Endothelial cell of hepatic sinusoid (primary cell): ENCODE measurements around the gene UBE2A.

ENCODE experiments used
- in situ Hi-C: cut with HindIII; loops from 2 replicates; pipeline ENCODE4 v1.10.0; 2017; ENCODE audit warnings: low sequenced_read_pairs

UBE2A gene

DNA sequence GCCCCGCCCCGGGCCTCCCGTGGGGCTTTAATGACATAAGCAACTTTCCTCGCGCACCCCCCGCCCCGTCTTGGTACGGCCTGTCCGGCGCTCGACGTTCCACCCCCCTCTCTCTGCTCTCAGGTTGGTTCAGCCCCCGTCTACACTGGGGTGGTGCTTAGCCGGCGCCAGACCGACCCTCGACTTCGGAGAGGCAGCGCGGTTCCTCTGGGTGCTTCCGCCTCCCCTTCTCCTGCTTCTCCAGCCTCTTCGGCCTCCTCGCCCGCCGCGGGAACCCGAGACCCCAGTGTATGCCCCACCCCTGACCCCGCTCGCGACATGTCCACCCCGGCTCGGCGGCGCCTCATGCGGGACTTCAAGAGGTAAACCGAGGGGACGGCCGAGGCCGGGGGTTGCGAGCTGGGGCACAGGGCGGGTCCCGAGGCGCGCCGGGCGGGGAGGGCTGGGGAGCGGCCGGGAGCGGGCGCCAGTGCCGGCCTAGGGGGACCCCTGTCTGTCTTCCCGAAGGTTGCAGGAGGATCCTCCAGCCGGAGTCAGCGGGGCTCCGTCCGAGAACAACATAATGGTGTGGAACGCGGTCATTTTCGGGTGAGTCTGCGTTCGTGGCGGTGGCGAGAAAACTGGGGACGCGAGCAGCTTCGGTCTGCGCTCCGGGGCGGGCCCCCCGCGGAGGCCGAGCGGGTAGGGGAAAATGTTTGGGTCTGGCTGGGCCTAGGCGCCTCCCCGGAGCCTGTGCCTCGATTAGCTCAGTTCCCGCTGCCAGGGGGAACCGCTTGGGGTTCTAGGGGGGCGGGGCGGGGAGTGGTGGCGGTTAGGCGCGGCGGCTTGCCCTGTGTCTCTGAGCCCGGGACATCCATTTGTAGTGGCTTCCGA is at the start of gene UBE2A:
UBE2A (plus strand) TSS at position 170 of the 873 bp plus-strand sequence; CDS start at position 319, 149 bp downstream.
- in situ Hi-C loops, result no loop called here

- in situ Hi-C loops, result no loop called here
Observed at GRCh38 chrX:119529345-119530276, 44.8 kb upstream of the UBE2A start.

DNA sequence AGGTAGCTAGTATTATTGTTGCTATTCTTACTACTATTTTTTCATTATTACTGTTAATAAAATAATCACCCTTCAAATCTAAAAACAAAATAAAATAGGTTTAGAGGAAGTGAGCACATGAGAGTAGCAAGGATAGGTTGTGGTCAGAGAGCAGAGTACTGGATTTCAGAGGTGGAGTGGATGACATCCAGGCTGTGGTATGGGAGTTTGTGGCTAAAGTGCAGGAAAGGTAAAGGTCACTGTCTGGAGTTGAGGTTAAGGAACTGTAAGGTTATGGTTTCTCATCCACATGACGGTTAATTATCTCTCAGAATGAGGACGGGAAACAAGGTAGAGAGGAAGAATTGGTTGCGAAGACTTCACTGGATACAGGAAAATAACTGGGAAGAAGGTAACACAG is 36.9 kb upstream of the UBE2A start:
- in situ Hi-C loops, result no loop called here

DNA sequence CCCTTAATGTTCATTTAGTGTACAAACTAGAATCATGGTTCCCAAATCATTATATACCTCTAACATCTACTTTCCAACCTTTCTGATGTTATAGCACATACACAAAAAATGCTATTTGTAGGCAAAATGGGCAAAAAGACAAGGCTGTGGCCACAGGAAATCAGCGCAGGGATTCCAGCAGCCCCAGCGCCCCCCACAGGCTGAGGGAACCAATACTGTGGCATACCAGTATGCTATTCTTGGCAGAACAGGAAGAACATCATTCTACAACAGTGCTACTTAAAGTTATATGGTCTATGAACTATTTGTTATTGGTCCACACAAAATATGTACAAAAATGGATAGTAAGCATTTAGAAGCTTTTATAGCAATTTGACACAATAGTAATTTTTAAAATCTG is 34.5 kb upstream of the UBE2A start:
- in situ Hi-C loops, result no loop called here

- in situ Hi-C loops, result no loop called here
Observed at GRCh38 chrX:119541188-119541587, 33.2 kb upstream of the UBE2A start.

GRCh38 chrX:119549327-119550016 is 24.9 kb upstream of the UBE2A start:
- in situ Hi-C loops, result no loop called here

- in situ Hi-C loops, result no loop called here
Observed at GRCh38 chrX:119552508-119552907, 21.9 kb upstream of the UBE2A start.

DNA sequence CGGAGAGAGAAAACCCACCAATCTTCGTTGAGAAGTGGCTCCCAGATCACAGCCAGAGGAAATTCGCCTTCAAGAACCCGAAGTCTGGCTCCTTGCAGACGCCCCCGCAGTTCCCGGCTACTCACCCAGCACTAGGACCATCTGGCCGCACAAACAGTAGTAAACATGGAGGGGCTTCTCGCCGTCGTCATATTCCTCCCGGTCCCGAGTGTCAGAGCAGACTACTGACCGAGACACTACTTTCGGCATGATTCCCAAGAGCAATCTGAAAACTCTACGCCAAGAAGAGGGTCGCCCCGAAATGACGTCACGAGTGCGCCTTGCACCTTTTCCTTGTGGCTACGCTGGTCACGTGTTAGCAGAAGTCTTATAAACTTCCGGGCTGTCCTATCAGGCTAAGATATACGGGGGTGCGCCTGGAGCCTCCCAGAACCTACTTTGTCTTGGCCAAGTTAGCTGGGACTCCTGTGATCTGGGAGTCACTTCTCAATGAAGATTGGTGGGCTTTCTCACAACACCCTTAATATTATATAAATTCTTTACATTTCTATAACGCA is 9.2 kb upstream of the UBE2A start, which contains the start of gene STEEP1:
STEEP1 (minus strand) TSS at position 303 of the 557 bp plus-strand sequence; CDS start at position 249, 54 bp downstream.
- in situ Hi-C loops, result no loop called here

GRCh38 chrX:119570351-119570835 is 4.0 kb upstream of the UBE2A start:
- in situ Hi-C loops, result no loop called here

DNA sequence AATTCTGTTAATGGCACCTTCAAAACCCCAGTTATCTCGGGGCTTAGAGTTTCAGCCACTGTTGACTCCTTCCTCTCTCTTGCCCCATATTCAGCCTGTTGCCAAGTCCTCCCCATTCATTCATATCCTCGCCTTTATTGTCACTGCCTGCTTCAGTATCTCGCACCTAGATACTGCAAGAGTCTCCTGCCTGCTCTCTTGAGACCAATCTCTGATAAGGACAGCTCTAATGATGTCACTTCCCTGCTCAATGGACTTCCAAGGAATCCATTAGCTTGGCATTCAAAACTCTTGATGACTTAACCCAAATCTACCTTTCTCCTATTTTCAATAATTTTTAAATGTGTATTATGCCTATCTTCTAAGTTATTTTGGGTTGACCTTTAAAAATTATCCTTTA is 1.1 kb upstream of the UBE2A start:
- in situ Hi-C loops, result no loop called here

DNA sequence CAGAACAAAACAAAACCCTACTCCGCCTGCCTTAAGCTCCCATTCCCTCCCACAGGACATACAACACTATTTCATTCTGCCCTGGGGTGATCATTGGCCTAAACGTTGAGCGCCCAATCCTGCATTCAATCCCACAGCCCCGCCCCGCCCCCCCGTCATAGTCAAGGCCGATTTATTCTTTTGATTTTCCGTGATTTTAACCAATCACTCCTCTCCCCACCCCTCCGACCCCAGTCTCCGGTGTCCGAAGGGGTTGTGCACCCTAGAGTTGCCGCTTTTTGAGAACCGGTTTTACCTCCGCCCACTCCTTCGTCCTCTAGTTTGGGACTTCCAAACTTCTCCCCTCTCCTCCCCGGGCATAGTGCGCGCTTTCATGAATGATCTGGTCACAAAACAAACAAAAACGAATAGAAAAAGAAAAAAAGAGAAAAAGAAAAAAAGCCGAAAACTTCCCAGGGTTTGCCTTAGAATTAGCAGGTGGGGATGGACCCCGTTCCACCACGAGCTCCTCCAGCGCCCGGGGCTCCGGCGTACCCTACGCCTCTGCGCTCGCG is 446 bp upstream of the UBE2A start:
- in situ Hi-C loops, result no loop called here

DNA sequence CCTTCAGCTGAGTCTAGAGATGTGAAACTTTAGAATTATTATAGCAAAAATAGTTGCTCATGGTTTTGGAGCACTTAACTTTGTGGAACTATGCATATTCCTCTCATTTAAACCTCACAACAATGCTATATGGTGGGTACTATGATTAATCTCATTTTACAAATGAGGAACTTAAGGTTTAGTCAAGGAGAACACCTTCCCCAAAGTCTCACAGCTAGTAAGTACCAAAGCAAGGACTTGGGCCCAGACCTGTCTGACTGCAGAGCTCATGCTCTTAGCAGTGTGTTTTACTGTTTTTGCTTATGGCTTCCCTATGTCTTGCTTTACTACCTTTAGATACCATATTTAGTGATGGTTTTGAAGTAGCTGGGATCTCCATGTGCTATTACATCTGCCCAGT is 5.1 kb downstream of the UBE2A start:
- in situ Hi-C loops, result no loop called here

DNA sequence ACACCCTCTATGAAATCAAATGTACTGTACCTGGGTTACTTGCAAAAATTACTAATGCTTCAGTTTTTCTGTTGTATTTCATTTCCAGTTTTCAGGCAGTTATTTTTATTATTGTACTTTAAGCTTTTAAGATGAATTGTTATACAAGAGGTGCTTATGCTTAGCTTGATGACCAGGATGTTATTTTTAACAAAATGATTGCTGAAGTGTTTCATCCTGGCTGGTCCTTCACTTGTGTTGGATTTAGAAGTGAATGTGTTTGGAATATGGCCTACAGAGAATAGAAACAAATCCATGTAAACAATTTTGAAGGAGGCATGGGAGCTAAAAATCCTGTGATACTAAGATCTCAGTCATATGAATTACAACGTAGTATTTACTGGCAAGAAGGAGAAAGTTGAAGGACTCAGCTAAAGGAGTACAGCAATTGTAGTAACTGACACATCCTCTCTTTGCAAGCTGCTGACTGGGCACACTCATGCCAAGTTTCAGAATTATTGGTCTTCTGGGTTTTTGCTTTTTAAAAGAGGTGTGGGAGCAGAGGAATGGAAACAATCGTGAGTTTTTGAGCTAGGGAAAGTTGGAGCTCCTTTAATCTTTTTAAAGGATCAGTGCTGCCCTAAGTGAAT is 9.2 kb downstream of the UBE2A start:
- in situ Hi-C loops, result loop anchor here (5.0 kb wide), 1 partner anchor 106 kb away; no protein-coding TSS in a partner anchor

DNA sequence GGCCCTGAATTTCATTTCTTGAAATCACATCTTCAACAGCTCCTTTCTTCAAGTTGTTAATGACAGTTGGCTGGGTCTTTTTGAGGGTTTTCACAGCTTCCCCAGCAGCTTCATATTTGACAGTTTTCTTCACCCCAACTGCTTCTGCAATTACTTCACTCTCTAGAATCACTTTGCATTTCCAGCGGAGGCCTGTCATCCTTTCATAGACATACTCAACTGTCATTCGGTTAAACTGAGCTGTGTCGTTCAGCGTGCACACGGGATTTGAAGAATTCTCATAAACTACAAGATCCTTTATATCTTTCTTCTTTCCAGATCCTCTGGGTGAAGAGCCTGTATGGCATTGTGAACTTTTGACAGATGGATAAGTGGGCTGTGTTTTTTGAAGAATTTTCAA is 15.4 kb downstream of the UBE2A start:
- in situ Hi-C loops, result no loop called here

GRCh38 chrX:119602701-119603255 is 28.4 kb downstream of the UBE2A start:
- in situ Hi-C loops, result no loop called here

- in situ Hi-C loops, result no loop called here
Observed at GRCh38 chrX:119604766-119605463, 30.6 kb downstream of the UBE2A start.

DNA sequence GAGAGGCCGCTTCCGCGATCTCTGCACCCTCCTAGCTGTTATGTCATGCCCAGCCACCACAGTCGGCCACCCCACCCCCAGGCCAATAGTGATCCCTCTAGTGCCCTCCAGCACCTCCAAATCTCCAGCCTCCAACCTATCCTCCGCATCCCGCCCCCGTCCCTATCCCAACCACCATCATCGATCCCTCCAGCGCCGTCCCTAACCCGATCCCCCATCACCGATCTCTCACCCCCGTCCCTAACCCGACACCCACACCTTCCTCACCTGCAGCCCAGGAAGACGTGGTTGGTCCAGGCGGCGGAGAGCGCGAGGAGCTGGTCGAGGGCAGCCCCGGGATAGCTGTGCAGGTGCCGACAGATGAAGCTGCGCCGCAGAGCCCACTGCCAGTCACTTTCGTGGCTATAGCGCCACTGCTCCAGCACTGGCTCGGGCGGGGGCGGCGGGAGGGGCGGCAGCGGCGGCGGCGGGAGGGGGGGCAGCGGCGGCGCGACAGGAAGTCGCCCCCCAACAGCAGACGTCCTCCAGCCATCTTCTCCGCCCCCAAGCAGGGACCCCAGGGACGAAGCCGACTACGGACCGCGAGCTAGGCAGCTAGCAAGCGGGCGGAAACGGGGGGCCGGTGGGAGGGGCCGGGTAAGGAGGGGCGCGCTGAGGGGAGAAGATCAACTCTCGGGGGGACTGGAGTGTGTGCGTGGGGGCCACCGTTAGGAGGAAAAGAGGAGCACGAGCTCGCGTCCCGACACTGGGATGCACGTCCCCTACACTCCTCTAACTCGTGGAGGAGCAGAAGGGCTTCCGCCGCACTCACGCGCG is 31.3 kb downstream of the UBE2A start:
- in situ Hi-C loops, result no loop called here
